GM10248 (cell line): ENCODE data around the gene PDHX.
A peak's percentile ranks its signal among the peaks of the same experiment; 100 is the strongest.

Experiments
- CTCF ChIA-PET: fragments of 300-600 bp; sonication (Branson Sonifier 250); formaldehyde crosslinking; extraction: SDS; loops from one replicate; lab custom pipeline; 2021; ENCODE audit warnings: antibody characterized with exemption; lab: Yijun Ruan, JAX
- POLR2A ChIA-PET: fragments of 350-650 bp; sonication (Branson Sonifier 250); formaldehyde crosslinking; extraction: SDS; loops from one replicate; lab custom pipeline; 2020; ENCODE audit warnings: antibody characterized with exemption; lab: Yijun Ruan, JAX
- DNase-seq: peaks from one replicate; pipeline ENCODE4 v3.0.0; 2012; ENCODE audit errors: extremely low spot score
- CTCF ChIP-seq: IDR thresholded peaks from 2 replicates; pipeline ENCODE4 v1.5.1; 2012; ENCODE audit warnings: mild to moderate bottlenecking, low read depth; ENCODE audit errors: extremely low read depth, missing control alignments, control extremely low read depth

Gene PDHX

GRCh38 chr11:34987617-34988016 is 71.2 kb downstream of the PDHX start:
- DNase-seq = no peak
- CTCF ChIA-PET = interaction anchor here (1.0 to 2.0 kb wide), 6 partner anchors 10 to 250 kb away, joined by 3 to 8 read pairs (median 3); no protein-coding TSS in a partner anchor
- POLR2A ChIA-PET = no interaction called here
- no peak for TF ChIP-seq CTCF

- CTCF ChIA-PET = interaction anchor here (1.0 to 1.7 kb wide), 4 partner anchors 22 to 249 kb away, joined by 3 to 5 read pairs (median 3); no protein-coding TSS in a partner anchor
- TF ChIP-seq CTCF = no peak
- DNase-seq = peak; percentile 20
- POLR2A ChIA-PET = no interaction called here
Measured at GRCh38 chr11:34988294-34989255, 72.2 kb downstream of the PDHX start.

- DNase-seq = no peak
- no peak for TF ChIP-seq CTCF
- CTCF ChIA-PET = no interaction called here
- POLR2A ChIA-PET = no interaction called here
Measured at GRCh38 chr11:34990916-34991315, 74.5 kb downstream of the PDHX start.

- no peak for DNase-seq
- ChIA-PET POLR2A (no interaction called here), CTCF (interaction anchor here (0.9 kb wide), 1 partner anchor 311 kb away, joined by 3 read pairs; no protein-coding TSS in a partner anchor)
- no peak for TF ChIP-seq CTCF
Measured at GRCh38 chr11:34994854-34995253, 78.4 kb downstream of the PDHX start.

- ChIA-PET POLR2A (no interaction called here), CTCF (interaction anchor here (1.0 to 1.3 kb wide), 3 partner anchors 8 to 239 kb away, joined by 3 to 4 read pairs (median 3); no protein-coding TSS in a partner anchor)
- TF ChIP-seq CTCF = no peak
- DNase-seq = no peak
Measured at GRCh38 chr11:34996958-34997357, 80.5 kb downstream of the PDHX start.

- ChIA-PET CTCF (interaction anchor here (0.9 to 1.5 kb wide), 6 partner anchors 8 to 307 kb away, joined by 3 to 4 read pairs (median 3); no protein-coding TSS in a partner anchor), POLR2A (no interaction called here)
- DNase-seq = peak; percentile 13
- no peak for TF ChIP-seq CTCF
Measured at GRCh38 chr11:34997952-34998528, 81.6 kb downstream of the PDHX start.
